MM.1S (cell line): ENCODE measurements around the gene DND1.
"Not testable (repeated sequence)": the region's sequence is repeated elsewhere in the genome, so short reads cannot be mapped to it uniquely, and the experiment has no call there.

Experiments
- DNase-seq: peaks from one replicate; pipeline ENCODE4 v3.0.0-alpha.2; 2015
- H2AFZ ChIP-seq: fragments of 300-600 bp; sonication (generic); 2 replicates; pipeline ENCODE4 v1.6.0; 2016; ENCODE audit warnings: antibody characterized with exemption, low read length
- H3F3A ChIP-seq: fragments of 300-600 bp; sonication (generic); 2 replicates; pipeline ENCODE4 v1.6.1; 2016; ENCODE audit warnings: mild to moderate bottlenecking, antibody characterized with exemption, low read length, moderate library complexity, mixed read lengths; ENCODE audit not compliant: insufficient read depth
- H3K27ac ChIP-seq: fragments of 300-600 bp; sonication (generic); 2 replicates; pipeline ENCODE4 v1.5.1; 2016; ENCODE audit warnings: mild to moderate bottlenecking, low read length
- H3K27me3 ChIP-seq: fragments of 300-600 bp; sonication (generic); replicated peaks from 2 replicates; pipeline ENCODE4 v1.6.0; 2016; ENCODE audit warnings: low read length; ENCODE audit not compliant: insufficient read depth
- H3K36me3 ChIP-seq: fragments of 300-600 bp; sonication (generic); replicated peaks from 2 replicates; pipeline ENCODE4 v1.6.1; 2016; ENCODE audit warnings: mild to moderate bottlenecking, low read length, mixed read lengths; ENCODE audit not compliant: insufficient read depth
- H3K4me1 ChIP-seq: fragments of 300-600 bp; sonication (generic); 2 replicates; pipeline ENCODE4 v1.6.1; 2016; ENCODE audit warnings: low read length, mixed read lengths
- H3K4me2 ChIP-seq: fragments of 300-600 bp; sonication (generic); 2 replicates; pipeline ENCODE4 v1.6.0; 2016; ENCODE audit warnings: low read depth, low read length
- H3K4me3 ChIP-seq: fragments of 300-600 bp; sonication (generic); 2 replicates; pipeline ENCODE4 v1.5.1; 2016; ENCODE audit warnings: low read length, mixed read lengths
- H3K79me2 ChIP-seq: fragments of 300-600 bp; sonication (generic); 2 replicates; pipeline ENCODE4 v1.6.1; 2016; ENCODE audit warnings: mixed run types, low read length, mixed read lengths
- H3K9ac ChIP-seq: fragments of 300-600 bp; sonication (generic); 2 replicates; pipeline ENCODE4 v1.6.1; 2016; ENCODE audit warnings: low read length, mixed read lengths
- H3K9me2 ChIP-seq: fragments of 300-600 bp; sonication (generic); replicated peaks from 2 replicates; pipeline ENCODE4 v1.6.1; 2016; ENCODE audit warnings: mild to moderate bottlenecking, low read length, mixed read lengths; ENCODE audit not compliant: insufficient read depth
- H3K9me3 ChIP-seq: fragments of 300-600 bp; sonication (generic); replicated peaks from 2 replicates; pipeline ENCODE4 v1.6.1; 2016; ENCODE audit warnings: mild to moderate bottlenecking, low read length, mixed read lengths; ENCODE audit not compliant: insufficient read depth
- H4K20me1 ChIP-seq: fragments of 300-600 bp; sonication (generic); 2 replicates; pipeline ENCODE4 v1.6.1; 2016; ENCODE audit warnings: mild to moderate bottlenecking, low read length, moderate library complexity, mixed read lengths; ENCODE audit not compliant: insufficient read depth
- EZH2 ChIP-seq: fragments of 300-600 bp; sonication (generic); optimal IDR thresholded peaks from 2 replicates; pipeline ENCODE3; 2017; ENCODE audit warnings: low read depth, mild to moderate bottlenecking, antibody characterized with exemption, low read length, mixed read lengths
- EZH2phosphoT487 ChIP-seq: fragments of 300-600 bp; sonication (generic); IDR thresholded peaks from 2 replicates; pipeline ENCODE4 v1.6.1; 2018; ENCODE audit warnings: antibody characterized with exemption, low read length
- TF ChIP-seq, protein P1 (sequence below): fragments of 300-600 bp; sonication (generic); IDR thresholded peaks from 2 replicates; pipeline ENCODE4 v1.5.1; 2016; ENCODE audit warnings: antibody characterized with exemption, low read length, mixed read lengths

DND1 gene

DNA sequence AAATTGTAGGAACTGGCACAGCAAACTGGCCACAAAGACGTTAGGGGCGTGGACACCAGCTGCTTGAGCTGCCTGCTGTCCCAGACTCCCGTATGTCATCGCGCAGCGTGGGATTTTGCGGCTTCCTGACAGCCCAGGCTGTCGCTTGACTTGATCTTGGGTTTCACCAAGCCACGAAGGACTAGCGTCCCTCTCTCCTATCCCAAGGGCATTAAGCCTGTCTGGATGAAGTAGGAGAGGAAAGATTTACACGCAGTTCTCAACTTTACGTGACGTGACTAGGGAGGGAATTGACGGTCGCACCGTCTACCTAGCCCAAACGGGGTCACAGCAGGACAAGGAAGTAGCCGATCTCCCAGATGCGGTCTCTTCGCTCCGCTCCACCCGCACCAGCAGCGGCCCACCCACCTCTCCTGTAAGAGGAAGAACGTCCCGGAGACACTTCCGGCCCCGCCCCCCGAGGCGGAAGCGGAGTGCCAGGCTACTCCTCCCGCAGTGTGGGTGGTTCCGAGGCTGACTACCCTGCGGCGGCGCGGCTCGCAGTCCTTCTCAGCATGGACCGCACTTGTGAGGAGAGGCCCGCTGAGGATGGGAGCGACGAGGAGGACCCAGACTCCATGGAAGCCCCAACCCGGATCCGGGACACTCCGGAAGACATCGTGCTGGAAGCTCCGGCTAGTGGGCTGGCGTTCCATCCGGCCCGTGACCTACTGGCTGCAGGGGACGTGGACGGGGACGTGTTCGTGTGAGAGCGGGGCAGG lies 8.8 kb downstream of the DND1 start, which contains the start of gene WDR55:
Gene WDR55, plus strand, starts transcription at position 546 of the 761 bp plus-strand sequence. Its CDS starts 9 bp downstream, at position 555.
- H3K4me3 ChIP-seq = peak within 1 kb of the TSS; percentile 90
- peak within 1 kb of the TSS; percentile 76 for H3K27ac ChIP-seq
- no peaks in the 10 kb centered on the region for H3K9me2 ChIP-seq
- no peak for TF ChIP-seq EZH2
- TF ChIP-seq, protein P1, sequence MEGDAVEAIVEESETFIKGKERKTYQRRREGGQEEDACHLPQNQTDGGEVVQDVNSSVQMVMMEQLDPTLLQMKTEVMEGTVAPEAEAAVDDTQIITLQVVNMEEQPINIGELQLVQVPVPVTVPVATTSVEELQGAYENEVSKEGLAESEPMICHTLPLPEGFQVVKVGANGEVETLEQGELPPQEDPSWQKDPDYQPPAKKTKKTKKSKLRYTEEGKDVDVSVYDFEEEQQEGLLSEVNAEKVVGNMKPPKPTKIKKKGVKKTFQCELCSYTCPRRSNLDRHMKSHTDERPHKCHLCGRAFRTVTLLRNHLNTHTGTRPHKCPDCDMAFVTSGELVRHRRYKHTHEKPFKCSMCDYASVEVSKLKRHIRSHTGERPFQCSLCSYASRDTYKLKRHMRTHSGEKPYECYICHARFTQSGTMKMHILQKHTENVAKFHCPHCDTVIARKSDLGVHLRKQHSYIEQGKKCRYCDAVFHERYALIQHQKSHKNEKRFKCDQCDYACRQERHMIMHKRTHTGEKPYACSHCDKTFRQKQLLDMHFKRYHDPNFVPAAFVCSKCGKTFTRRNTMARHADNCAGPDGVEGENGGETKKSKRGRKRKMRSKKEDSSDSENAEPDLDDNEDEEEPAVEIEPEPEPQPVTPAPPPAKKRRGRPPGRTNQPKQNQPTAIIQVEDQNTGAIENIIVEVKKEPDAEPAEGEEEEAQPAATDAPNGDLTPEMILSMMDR = no peak
- no peak for TF ChIP-seq EZH2phosphoT487
- peak; percentile 95 for DNase-seq
- H3K36me3 ChIP-seq = no peaks in the 10 kb centered on the region; the same call in 1 of the 2 replicates
- no peaks in the 10 kb centered on the region for H3K9me3 ChIP-seq
- no peaks in the 10 kb centered on the region for H3K27me3 ChIP-seq
- peak within 1 kb of the TSS; percentile 81 for H3K4me2 ChIP-seq
- H3K9ac ChIP-seq = peak within 1 kb of the TSS; percentile 53
- H3K79me2 ChIP-seq = peaks cover 47% of the 10 kb centered on the region
- H3F3A ChIP-seq = peaks cover 13% of the 10 kb centered on the region
- no peaks in the 10 kb centered on the region; the same call in 1 of the 2 replicates for H3K4me1 ChIP-seq
- H2AFZ ChIP-seq = peak within 1 kb of the TSS; percentile 86
- H4K20me1 ChIP-seq = no peaks in the 10 kb centered on the region

DNA sequence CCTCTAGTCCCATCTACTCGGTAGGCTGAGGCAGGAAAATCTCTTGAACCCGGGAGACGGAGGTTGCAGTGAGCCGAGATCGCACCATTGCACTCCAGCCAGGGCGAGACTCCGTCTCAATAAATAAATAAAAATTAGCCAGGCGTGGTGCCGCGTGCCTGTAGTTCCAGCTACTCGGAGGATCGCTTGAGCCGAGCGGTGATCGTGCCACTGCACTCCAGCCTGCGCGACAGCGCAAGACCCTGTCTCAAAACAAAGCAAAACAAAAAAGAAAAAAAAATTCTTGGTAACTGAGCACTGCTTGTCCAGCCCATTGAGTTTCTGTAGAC lies 9.4 kb downstream of the DND1 start:
- no peaks in the 10 kb centered on the region for H3K9me2 ChIP-seq
- H3F3A ChIP-seq = peaks cover 13% of the 10 kb centered on the region
- no peaks in the 10 kb centered on the region for H4K20me1 ChIP-seq
- H3K9me3 ChIP-seq = no peaks in the 10 kb centered on the region
- no peaks in the 10 kb centered on the region for H3K27me3 ChIP-seq
- peak overlapping the region; percentile 86 for H2AFZ ChIP-seq
- no peaks in the 10 kb centered on the region; the same call in 1 of the 2 replicates for H3K4me1 ChIP-seq
- peaks cover 43% of the 10 kb centered on the region for H3K79me2 ChIP-seq
- peak overlapping the region; percentile 76 for H3K27ac ChIP-seq
- TF ChIP-seq EZH2phosphoT487 = no peak
- TF ChIP-seq, protein P1 = no peak
- H3K36me3 ChIP-seq = no peaks in the 10 kb centered on the region; the same call in 1 of the 2 replicates
- H3K4me3 ChIP-seq = peak overlapping the region; percentile 90
- peak overlapping the region; percentile 81 for H3K4me2 ChIP-seq
- no peak for DNase-seq
- peak overlapping the region; percentile 53 for H3K9ac ChIP-seq

DNA sequence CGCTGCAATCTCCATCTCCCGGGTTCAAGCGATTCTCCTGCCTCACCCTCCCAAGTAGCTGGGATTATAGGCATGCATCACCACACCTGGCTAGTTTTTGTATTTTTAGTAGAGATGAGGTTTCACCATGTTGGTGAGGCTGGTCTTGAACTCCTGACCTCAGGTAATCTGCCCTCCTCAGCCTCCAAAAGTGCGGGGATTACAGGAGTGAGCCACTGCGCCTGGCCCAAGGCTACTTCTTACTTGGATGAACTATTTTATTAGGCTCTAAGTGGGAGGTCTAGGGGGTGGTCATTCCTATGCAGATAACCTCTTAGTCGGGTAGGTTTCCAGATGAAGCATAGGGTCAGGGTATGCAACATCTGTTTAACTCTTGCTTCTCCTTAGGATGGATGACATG lies 13.0 kb downstream of the DND1 start:
- not testable (repeated sequence) for H2AFZ ChIP-seq, H3K27me3 ChIP-seq, H3K9me3 ChIP-seq, H3K27ac ChIP-seq, H4K20me1 ChIP-seq, H3K4me3 ChIP-seq, H3K9ac ChIP-seq, H3K4me2 ChIP-seq, H3K9me2 ChIP-seq, DNase-seq, H3K4me1 ChIP-seq, H3K79me2 ChIP-seq
- Histone ChIP-seq H3F3A (peaks cover 13% of the 10 kb centered on the region), H3K36me3 (peaks cover 11% of the 10 kb centered on the region)

DNA sequence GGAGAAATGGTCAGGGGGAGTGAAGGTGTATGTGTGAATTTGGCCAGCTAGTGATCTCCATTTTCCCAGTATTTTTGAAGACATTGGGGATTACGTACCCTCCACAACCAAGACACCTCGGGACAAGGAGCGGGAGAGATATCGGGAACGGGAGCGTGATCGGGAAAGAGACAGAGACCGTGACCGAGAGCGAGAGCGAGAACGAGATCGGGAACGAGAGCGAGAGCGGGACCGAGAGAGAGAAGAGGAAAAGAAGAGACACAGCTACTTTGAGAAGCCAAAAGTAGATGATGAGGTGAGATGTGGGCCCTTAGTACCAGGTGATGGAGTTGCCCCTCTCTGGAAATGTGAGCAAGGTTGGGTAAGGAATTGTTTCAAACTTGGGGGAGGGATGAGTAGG lies 14.5 kb downstream of the DND1 start:
- H3K27ac ChIP-seq = no peak overlapping the region
- H3K27me3 ChIP-seq = no peaks in the 10 kb centered on the region
- DNase-seq = no peak
- no peaks in the 10 kb centered on the region for H3K9me2 ChIP-seq
- H3K4me1 ChIP-seq = no peaks in the 10 kb centered on the region
- H3K4me2 ChIP-seq = no peak overlapping the region
- no peak overlapping the region for H2AFZ ChIP-seq
- no peak overlapping the region for H3K4me3 ChIP-seq
- peaks cover 13% of the 10 kb centered on the region for H3K36me3 ChIP-seq
- H3F3A ChIP-seq = peaks cover 7% of the 10 kb centered on the region
- H3K79me2 ChIP-seq = no peaks in the 10 kb centered on the region
- H3K9ac ChIP-seq = no peak overlapping the region
- no peaks in the 10 kb centered on the region for H3K9me3 ChIP-seq
- TF ChIP-seq EZH2phosphoT487 (no peak), EZH2 (no peak)
- TF ChIP-seq, protein P1 = no peak
- H4K20me1 ChIP-seq = no peaks in the 10 kb centered on the region
